Sigmoid colon (tissue), 4 donors: ENCODE data around the gene CCDC178.

Experiments
- CTCF ChIP-seq, 4 experiments: fragments of 450-650 bp in 3 of 4; fragments of 200-600 bp in 1 of 4; IDR thresholded peaks; one replicate each; pipeline ENCODE4 v1.5.1; 2016 to 2019; ENCODE audit warnings: antibody characterized with exemption in 4 of 4, mild to moderate bottlenecking in 3 of 4, moderate library complexity in 2 of 4
- EP300 ChIP-seq, 4 donors: sonication (generic); formaldehyde crosslinking; IDR thresholded peaks; one replicate each; pipeline ENCODE4 v1.6.1; 2017; ENCODE audit warnings: antibody characterized with exemption in 4 of 4
- POLR2AphosphoS5 ChIP-seq, 4 donors: sonication (generic); formaldehyde crosslinking; IDR thresholded peaks; one replicate each; pipeline ENCODE4 v1.6.1; 2017; ENCODE audit warnings: antibody characterized with exemption in 4 of 4

GRCh38 chr18:33270297-33270696, 170.2 kb downstream of the CCDC178 start:
- TF ChIP-seq CTCF (IDR thresholded peaks at IDR 0.05), result no peak
- TF ChIP-seq POLR2AphosphoS5 (IDR thresholded peaks at IDR 0.05), result no peak
- TF ChIP-seq EP300 (IDR thresholded peaks at IDR 0.05), result no peak
